T47D (cell line): ENCODE data around the gene CNTF.

Experiments used
- DNase-seq, 2 experiments: peaks; one replicate each; pipeline versions ENCODE4 v3.0.0 to v3.0.0-alpha.2; 2011 to 2012; ENCODE audit warnings: low read depth in 1 of 2, low spot score in 1 of 2
- JUND ChIP-seq: IDR thresholded peaks from 2 replicates; pipeline ENCODE4 v1.6.1; 2012; ENCODE audit warnings: low read depth
- in situ Hi-C: cut with HindIII; loops from 2 replicates; pipeline ENCODE4 v1.10.0; 2016; ENCODE audit warnings: low sequenced_read_pairs, low pct_unique_long_range_greater_than_20kb

Gene CNTF

DNA sequence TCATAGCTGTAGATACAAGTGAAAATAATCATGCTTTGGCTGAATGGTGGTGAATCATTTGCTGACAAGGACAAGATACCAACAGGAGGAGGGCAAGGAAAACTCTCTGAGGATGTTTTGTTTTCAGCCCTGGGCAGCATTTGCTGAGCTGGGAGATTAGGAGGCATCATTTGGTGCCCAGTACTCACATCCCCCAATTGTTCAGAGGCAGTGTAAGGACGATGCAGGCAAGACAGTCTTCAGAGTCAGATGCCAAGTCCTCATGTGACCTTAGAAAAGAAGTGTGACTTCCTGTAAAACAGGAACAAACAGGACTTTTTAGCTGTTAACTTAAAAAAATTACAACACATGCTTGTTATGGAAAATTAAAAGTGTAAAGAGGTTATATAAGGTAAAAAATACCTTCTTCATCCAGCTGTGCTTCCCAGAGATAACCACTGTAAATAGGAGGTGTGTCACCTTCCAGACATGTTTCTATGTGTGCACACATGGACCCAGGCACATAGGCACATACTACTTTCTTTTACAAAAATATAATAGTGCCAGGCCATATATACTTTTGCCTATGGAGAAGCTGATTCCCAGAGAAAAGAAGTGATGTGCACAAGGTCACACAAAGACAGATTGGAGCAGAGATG lies 18.0 kb downstream of the CNTF start:
- no peak for TF ChIP-seq JUND

DNA sequence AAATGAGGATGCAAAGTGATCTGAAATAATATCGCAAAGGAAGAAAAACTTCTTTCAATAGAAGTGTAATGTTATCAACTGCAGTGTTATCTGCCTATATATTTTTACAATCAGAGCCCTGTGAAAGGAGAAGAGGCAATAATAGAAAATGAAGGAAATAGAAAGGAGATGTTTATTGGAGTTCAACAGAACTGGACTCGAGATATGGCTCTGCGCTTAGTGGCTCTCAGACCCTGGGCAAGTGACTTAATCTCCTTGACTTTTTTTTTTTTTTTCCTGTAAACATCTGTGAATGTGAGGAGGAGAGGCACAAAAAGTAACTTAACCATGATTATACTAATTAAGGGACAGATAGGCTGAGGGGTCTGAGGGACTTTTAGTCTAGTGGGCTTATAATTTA lies 18.9 kb downstream of the CNTF start:
- in situ Hi-C loops: no loop called here
- no peak for TF ChIP-seq JUND
- no peak for DNase-seq

More for the DNA sequence above, 18.0 kb downstream of the CNTF start:
- in situ Hi-C loops: no loop called here
- no peak for DNase-seq

- in situ Hi-C loops: no loop called here
- TF ChIP-seq JUND: no peak
- no peak for DNase-seq
These were observed 19.5 kb downstream of the CNTF start for GRCh38 chr11:58641803-58642581.

GRCh38 chr11:58645854-58646253 lies 23.4 kb downstream of the CNTF start:
- no peak for TF ChIP-seq JUND
- in situ Hi-C loops: no loop called here
- DNase-seq: no peak

- DNase-seq: no peak
- in situ Hi-C loops: no loop called here
- TF ChIP-seq JUND: no peak
These were observed 24.8 kb downstream of the CNTF start for GRCh38 chr11:58647141-58647699.

GRCh38 chr11:58647866-58648265 lies 25.4 kb downstream of the CNTF start:
- peak in 1 of 2 experiments; percentile 24 for DNase-seq
- in situ Hi-C loops: no loop called here
- TF ChIP-seq JUND: no peak

DNA sequence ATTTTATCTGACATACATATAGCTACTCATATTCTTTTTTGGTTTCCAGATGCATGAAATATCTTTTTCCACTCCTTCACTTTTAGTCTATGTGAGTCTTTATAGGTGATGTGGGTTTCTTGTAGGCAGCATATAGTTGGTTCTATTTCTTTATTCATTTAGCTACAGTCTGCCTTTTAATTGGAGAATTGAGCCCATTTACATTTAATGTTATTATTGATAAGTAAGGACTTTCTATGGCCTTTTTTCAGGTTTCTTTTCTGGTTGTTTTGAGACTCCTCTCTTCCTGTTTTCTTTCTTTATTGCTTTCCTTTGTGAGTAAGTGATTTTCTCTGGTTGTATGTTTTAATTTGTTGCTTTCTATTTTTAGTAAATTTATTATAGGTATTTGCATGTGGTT lies 27.2 kb downstream of the CNTF start:
- in situ Hi-C loops: no loop called here
- no peak for DNase-seq
- no peak for TF ChIP-seq JUND

DNA sequence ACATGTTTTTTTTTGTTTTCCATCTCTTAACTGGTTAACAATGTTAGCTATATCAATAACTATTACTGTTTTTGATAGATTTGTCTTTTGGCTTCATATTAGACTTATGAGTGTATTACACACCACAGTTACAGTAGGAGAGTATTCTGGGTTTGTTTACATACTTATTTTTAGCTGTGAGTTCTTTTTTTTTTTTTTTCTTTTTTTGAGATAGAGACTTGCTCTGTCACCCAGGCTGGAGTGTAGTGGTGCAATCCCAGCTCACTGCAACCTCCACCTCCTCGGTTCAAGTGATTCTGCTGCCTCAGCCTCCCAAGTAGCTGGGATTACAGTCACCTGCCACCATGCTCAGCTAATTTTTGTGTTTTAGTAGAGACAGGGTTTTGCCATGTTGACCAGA lies 28.0 kb downstream of the CNTF start:
- no peak for DNase-seq
- TF ChIP-seq JUND: no peak
- in situ Hi-C loops: no loop called here

DNA sequence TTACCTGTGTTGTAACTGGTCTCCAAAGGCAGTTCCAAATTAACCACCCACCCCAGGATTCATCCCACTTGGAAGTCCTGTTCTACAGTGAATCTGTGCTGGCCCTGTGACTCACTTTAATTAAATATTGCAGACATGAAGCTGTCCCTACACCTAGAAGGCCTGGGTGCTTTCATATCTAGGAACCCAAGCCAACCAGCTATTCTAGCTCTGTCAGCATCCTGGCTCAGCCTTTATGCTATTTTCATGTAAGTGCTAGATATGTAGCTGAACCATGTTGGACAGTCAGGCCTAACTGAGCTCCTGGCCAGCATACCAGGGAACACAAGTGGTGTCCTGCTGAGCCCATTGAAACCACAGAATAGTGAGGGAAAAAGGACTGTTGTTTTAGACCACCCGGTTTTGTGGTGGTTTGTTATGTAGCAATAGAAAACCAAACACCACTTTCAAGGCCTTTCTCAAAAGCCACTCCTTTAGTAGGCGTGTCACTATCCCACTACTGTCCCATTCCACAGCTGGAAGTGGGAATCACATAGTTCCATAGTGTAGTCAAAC lies 30.3 kb downstream of the CNTF start:
- DNase-seq: no peak
- in situ Hi-C loops: no loop called here
- TF ChIP-seq JUND: no peak

DNA sequence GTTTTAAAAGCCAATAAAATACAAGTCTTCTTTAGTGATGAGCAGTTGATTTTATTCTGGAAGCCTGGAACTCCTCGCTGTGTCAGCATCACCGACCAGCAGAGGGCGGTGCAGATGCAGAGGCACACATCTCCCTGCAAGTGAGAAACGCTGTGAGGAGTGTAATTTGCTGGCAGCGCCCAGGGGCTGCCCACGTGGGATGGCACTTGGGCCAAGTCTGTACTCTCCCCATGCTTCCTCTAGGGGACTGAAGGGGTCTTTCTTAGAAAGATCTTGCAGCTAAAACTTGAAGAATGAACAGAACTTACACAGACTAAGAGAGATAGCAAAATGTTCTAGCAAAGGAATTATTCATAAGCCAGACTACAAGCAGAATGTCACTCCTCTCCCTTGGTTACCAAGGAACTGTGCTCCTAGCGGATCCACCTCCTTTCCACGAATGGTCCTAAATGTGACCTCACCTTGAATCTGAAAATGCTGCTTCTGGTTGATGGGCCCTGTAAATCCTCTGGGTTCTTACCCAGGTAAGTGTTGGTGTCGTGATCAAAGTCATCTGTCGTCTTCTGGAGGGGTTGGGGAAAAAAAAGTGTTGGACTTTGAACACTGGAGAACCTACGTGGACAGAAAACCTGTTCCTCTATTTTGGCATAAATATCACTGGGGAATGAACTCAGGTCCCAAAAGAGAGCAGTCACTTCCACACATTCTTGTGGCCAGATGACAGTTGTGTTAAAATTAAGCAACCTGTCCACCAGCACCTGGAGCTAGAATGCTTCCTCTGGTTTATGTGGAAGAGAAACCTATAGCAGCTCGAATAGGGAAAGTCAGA lies 31.8 kb downstream of the CNTF start:
- no peak for TF ChIP-seq JUND
- in situ Hi-C loops: no loop called here
- peak; percentile 78 to 86 for DNase-seq

DNA sequence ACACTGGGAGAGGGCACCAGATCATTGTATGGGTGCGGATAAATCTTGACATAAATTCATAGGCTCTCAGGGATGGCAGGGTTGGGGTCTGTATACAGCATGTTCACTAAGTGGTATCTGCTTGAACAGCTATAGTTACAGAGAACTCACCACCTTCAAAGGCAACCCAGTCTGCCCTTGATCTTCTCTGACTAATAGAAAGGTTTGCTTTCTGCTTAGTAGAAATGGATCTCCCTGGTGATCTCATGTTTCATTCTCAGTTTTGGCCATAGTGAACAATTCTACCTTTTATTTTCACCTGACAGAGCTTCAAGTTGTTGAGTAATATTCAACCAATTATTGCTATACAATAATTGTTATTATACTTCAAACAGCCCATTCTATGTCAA lies 32.4 kb downstream of the CNTF start:
- TF ChIP-seq JUND: no peak
- in situ Hi-C loops: no loop called here
- no peak for DNase-seq

- in situ Hi-C loops: no loop called here
- DNase-seq: no peak
- no peak for TF ChIP-seq JUND
These were observed 33.9 kb downstream of the CNTF start for GRCh38 chr11:58656348-58656747.
